GM12865 (cell line): Measurements from ENCODE around the gene PPM1B.
"Not testable (repeated sequence)": the region's sequence is repeated elsewhere in the genome, so short reads cannot be mapped to it uniquely, and the experiment has no call there.

ENCODE experiments used
- DNase-seq: peaks from one replicate; pipeline ENCODE4 v3.0.0; 2010; ENCODE audit warnings: low read depth
- H3K4me3 ChIP-seq: 2 replicates; pipeline ENCODE4 v1.5.1; 2011; ENCODE audit warnings: mild to moderate bottlenecking, low read depth, low read length, control low read depth
- CTCF ChIP-seq: IDR thresholded peaks from 2 replicates; pipeline ENCODE4 v1.5.1; 2011; ENCODE audit warnings: low read length, control low read depth, low read depth, inconsistent platforms; ENCODE audit not compliant: insufficient read depth; ENCODE audit errors: missing control alignments

PPM1B gene

GRCh38 chr2:44200011-44200410 is 31.3 kb downstream of the PPM1B start:
- H3K4me3 ChIP-seq = no peak overlapping the region
- no peak for TF ChIP-seq CTCF
- no peak for DNase-seq

- DNase-seq = no peak
- no peak for TF ChIP-seq CTCF
- H3K4me3 ChIP-seq = no peak overlapping the region
Observed at GRCh38 chr2:44200759-44201158, 32.1 kb downstream of the PPM1B start.

- no peak for DNase-seq
- TF ChIP-seq CTCF = no peak
- H3K4me3 ChIP-seq = no peak overlapping the region
Observed at GRCh38 chr2:44201648-44202165, 33.0 kb downstream of the PPM1B start.

GRCh38 chr2:44203542-44203941 is 34.9 kb downstream of the PPM1B start:
- H3K4me3 ChIP-seq = no peak overlapping the region
- TF ChIP-seq CTCF = no peak
- DNase-seq = no peak

GRCh38 chr2:44205169-44205568 is 36.5 kb downstream of the PPM1B start:
- H3K4me3 ChIP-seq = no peak overlapping the region
- no peak for TF ChIP-seq CTCF
- DNase-seq = peak; percentile 5

GRCh38 chr2:44207102-44207501 is 38.4 kb downstream of the PPM1B start:
- TF ChIP-seq CTCF = no peak
- no peak for DNase-seq
- no peak overlapping the region for H3K4me3 ChIP-seq

GRCh38 chr2:44207648-44208047 is 39.0 kb downstream of the PPM1B start:
- H3K4me3 ChIP-seq, DNase-seq: not testable (repeated sequence)
